Measurements from ENCODE around the gene SYCN.

SYCN gene

GRCh38 chr19:39181500-39182173 lies 22.4 kb downstream of the SYCN start:
- DNase-seq (ENCODE audit: low read depth) = no peak
- TF ChIP-seq CTCF (IDR thresholded peaks at IDR 0.05; ENCODE audit: low read length, missing control alignments) = no peak

GRCh38 chr19:39180749-39181148 lies 23.3 kb downstream of the SYCN start:
- no peak for DNase-seq (ENCODE audit: low read depth)
- TF ChIP-seq CTCF (IDR thresholded peaks at IDR 0.05; ENCODE audit: low read length, missing control alignments) = no peak

More at GRCh38 chr19:39181500-39182173, 22.4 kb downstream of the SYCN start:
- no peak overlapping the region for H3K4me3 ChIP-seq (replicated peaks; ENCODE audit: low read depth, low read length)

GRCh38 chr19:39179754-39180153 lies 24.3 kb downstream of the SYCN start:
- no peak for TF ChIP-seq CTCF (IDR thresholded peaks at IDR 0.05; ENCODE audit: low read length, missing control alignments)
- H3K4me3 ChIP-seq (replicated peaks; ENCODE audit: low read depth, low read length) = no peak overlapping the region
- no peak for DNase-seq (ENCODE audit: low read depth)

More at GRCh38 chr19:39180749-39181148, 23.3 kb downstream of the SYCN start:
- H3K4me3 ChIP-seq (replicated peaks; ENCODE audit: low read depth, low read length) = no peak overlapping the region

- no peak overlapping the region for H3K4me3 ChIP-seq (replicated peaks; ENCODE audit: low read depth, low read length)
- no peak for DNase-seq (ENCODE audit: low read depth)
- TF ChIP-seq CTCF (IDR thresholded peaks at IDR 0.05; ENCODE audit: low read length, missing control alignments) = no peak
Observed at GRCh38 chr19:39178296-39179006, 25.6 kb downstream of the SYCN start.

GRCh38 chr19:39177736-39178135 lies 26.3 kb downstream of the SYCN start:
- no peak for TF ChIP-seq CTCF (IDR thresholded peaks at IDR 0.05; ENCODE audit: low read length, missing control alignments)
- no peak overlapping the region for H3K4me3 ChIP-seq (replicated peaks; ENCODE audit: low read depth, low read length)
- DNase-seq (ENCODE audit: low read depth) = no peak

GRCh38 chr19:39177110-39177699 lies 26.9 kb downstream of the SYCN start:
- TF ChIP-seq CTCF (IDR thresholded peaks at IDR 0.05; ENCODE audit: low read length, missing control alignments) = no peak
- no peak overlapping the region for H3K4me3 ChIP-seq (replicated peaks; ENCODE audit: low read depth, low read length)
- no peak for DNase-seq (ENCODE audit: low read depth)
